ENCODE measurements around the gene SLC35A4.
"Not testable (repeated sequence)": the region's sequence is repeated elsewhere in the genome, so short reads cannot be mapped to it uniquely, and the experiment has no call there.

Gene SLC35A4

DNA sequence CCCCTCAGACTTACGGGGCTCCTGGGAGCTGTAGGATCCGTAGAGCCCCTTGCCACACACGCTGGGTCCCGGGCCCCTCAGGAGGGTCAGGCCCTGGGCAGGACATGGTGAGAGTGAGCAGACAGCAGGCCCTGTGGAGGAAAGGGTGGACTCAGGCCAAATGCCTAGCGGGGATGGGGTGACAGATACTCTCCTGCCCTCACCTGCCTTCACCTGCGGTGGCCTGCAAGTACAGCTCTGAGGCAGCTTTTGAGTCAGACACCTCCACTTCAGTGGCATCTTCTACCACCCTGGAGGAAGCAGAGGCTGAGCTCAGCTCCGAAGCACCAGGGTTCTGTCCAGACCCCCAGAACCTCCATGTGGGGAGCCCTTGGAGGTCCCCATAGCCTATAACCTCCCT lies 26.2 kb downstream of the SLC35A4 start:
- no peak for DNase-seq (ENCODE audit: low spot score)

DNA sequence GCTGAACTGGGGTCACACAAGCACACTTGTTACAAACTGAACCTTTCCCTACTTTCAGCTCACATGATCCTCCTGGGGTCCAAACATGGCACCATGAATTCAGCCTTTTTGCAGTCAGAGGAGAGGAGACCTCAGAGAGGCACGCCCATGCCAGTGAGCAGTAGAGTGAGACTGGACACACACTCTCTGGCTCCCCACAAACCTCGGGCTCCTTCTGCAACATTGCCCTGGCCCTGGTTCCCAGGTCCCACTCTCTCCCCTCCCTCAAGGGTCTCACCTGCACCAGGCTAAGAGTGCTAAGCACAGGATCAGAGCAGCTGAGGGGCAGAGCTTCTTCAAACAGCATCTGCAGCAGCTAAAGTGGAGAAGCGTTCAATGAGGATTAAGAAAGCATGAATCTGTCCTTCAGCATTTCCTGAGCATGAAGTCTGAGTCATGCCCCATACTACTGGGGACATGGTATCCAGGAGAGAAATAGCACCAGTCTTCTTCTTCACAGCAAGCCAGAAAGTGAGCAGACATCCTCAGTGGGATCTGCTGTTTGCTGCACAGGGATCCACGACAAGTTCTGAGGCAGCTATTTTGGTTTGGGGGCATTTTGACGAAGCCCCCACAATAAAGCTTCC lies 27.2 kb downstream of the SLC35A4 start:
- no peak for DNase-seq (ENCODE audit: low spot score)

DNA sequence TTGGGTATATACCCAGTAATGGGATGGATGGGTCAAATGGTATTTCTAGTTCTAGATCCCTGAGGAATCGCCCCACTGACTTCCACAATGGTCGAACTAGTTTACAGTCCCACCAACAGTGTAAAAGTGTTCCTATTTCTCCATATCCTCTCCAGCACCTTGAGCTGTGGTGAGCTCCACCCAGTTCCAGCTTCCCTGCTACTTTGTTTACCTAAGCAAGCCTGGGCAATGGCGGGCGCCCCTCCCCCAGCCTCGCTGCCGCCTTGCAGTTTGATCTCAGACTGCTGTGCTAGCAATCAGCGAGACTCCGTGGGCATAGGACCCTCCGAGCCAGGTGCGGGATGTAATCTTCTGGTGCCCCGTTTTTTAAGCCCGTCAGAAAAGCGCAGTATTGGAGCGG lies 28.4 kb downstream of the SLC35A4 start:
- DNase-seq (ENCODE audit: low spot score) = not testable (repeated sequence)

DNA sequence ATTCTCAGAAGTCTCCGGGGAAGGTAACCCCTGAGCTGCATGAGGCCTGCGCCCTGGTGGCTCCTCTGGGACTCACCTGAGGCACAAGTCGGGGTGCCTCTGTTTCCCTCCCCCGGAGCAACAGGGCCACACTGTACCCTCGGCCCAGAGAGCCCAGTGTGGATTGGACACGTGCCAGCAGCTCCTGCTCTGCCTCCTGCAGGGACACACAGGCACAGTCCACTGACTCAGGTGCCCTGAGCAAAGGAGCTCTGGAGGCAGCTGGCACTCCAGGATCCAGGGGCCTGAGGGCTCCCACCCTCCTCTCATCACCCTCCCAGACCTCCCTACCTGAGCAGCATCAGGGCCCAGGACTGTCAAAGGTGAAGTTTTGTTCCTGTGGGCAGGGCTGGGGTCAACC lies 29.5 kb downstream of the SLC35A4 start:
- no peak for DNase-seq (ENCODE audit: low spot score)

DNA sequence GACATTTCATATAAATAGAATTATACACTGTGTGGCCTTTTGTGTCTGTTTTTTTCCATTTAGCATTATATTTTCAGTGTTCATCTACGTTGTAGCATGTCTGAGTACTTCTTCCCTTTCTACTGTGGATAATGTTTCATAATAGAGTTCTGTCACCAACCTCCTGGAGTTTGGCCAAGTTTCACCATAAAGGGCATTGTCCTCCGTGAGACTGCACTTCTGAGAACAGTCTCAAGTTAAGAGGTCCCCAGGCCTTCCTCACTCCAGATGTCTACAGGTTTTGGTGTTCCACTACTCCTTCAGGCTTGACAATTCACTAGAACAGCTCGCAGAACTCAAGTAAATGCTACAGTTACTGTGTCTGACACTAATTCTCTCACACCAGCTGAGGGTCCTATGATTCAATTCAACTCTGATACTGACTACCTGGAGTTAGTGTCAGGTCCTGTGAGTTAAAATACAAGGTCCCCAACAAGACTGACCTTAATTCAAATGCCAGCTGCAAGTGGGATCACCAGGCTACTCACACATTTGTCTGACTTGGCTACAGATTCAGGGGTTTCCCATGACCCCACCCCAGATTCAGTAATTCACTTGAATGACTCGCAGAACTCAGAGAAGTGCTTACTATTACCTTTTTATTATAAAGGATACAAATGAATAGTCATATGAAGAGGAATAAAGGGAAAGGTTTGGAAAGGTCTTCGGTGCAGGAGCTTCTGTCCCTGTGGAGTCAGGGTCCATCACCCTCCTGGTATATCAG lies 31.1 kb downstream of the SLC35A4 start:
- DNase-seq (ENCODE audit: low spot score) = peak; percentile 90

DNA sequence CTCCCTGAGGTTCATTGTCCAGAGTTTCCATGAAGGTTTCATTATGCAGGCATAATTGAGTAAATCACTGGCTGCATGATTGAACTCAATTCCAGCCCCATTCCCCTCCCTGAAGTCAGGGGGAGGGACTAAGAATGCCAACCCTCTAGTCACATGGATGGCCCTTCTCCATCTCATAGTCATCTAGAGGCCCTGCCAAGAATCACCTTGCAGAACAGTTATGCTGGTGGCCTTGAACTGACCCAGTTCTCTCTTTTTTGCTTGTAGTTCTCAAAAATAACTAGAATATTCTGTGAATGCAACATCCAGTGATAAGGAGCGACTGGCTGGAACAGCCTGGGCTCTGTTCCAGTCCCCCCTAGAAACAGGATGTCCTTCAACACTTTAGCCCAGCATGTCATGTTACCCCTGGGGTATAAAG lies 31.7 kb downstream of the SLC35A4 start:
- DNase-seq (ENCODE audit: low spot score) = peak; percentile 77

DNA sequence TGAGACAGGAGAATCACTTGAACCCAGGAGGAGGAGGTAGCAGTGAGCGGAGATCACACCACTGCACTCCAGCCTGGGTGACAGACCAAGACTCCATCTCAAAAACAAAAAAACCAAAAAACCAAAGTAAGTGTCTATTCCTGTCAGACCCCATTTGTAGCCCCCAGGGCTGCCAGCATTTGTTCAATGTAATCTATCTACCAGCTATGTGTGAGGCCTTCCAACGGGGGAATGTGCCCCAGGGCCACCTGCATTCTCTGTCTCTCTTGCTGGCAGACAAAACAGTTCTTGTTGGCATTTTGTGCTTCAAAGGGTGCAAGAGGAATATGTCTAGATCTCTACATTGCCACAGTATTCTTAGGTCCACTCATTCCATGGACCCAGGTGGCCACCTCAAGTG lies 34.2 kb downstream of the SLC35A4 start:
- DNase-seq (ENCODE audit: low spot score) = no peak

DNA sequence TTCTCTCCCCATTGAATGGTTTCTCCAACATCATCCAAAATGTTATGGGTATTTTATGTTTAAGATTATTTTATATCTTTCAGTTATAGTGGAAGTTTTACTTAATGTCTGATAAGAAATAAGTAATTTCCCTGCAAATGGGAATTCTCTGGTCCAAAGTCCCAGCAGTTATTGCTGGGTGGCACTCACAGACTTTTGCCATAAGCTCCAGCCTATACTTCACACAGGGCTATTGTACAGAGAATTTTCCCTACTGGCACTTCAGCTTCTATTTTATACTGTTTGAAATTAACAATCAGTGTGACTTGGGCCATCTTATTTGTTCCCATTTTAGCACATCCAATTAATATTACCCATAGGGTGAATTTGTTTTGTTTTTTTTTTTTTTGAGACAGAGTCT lies 35.5 kb downstream of the SLC35A4 start:
- DNase-seq (ENCODE audit: low spot score) = no peak

DNA sequence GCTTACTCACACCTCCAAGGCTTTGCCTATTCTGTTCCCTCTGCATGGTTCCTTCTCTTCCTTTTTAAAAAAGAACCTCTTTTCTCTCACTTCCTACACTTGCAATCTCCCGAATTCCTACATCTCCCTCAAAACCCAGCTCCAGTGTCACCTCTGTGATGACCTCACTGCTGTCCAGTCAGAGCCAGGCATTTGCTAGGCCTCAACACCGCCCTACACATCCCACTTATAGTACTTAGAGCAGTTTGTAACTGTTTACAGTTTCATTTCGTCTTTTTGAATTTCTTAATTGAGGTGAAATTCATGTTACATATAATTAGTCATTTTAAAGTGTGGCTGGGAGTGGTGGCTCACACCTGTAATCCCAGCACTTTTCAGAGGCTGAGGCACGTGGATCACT lies 37.5 kb downstream of the SLC35A4 start:
- DNase-seq (ENCODE audit: low spot score) = no peak

DNA sequence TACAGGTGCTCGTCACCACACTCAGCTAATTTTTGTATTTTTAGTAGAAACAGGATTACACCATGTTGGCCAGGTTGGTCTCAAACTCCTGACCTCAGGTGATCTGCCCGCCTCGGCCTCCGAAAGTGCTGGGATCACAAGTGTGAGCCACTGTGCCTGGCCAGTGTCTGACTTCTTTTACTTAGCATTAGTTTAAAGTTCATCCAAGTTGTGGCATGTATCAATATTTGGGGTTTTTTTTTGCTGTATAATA lies 38.7 kb downstream of the SLC35A4 start:
- DNase-seq (ENCODE audit: low spot score) = not testable (repeated sequence)

DNA sequence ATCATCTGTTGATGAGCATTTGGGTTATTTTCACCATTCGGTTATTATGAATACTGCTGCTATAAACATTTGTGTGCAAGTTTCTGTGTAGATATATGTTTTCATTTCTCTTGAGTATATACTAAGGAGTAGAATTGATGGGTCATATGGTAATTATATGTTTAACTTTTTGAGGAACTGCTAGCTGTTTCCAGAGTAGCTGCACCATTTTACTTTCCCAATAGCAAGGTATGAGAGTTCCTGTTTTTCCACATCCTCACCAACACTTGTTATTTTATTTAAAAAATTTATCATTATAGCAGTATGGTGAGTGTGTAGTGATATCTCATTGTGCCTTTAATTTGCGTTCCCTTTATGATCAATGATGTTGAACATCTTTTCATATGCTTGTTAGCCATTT lies 39.1 kb downstream of the SLC35A4 start:
- no peak for DNase-seq (ENCODE audit: low spot score)

DNA sequence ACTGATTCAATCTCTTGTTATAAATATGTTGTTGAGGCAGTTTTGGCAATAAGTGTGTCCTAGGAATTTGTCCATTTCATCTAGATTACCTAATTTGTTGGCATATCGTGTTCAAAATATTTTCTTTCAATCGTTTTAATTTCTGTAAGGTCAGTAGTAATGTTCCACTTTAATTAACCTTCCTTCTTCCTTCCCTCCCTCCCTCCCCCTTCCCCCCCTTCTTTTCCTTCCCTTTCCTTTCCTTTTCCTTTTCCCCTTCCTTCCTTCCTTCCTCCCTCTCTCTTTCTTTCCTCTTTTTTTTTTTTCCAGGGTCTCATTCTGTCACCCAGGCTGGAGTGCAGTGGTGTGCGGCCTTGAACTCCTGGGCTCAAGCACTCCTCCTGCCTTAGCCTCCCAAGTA lies 41.3 kb downstream of the SLC35A4 start:
- no peak for DNase-seq (ENCODE audit: low spot score)

DNA sequence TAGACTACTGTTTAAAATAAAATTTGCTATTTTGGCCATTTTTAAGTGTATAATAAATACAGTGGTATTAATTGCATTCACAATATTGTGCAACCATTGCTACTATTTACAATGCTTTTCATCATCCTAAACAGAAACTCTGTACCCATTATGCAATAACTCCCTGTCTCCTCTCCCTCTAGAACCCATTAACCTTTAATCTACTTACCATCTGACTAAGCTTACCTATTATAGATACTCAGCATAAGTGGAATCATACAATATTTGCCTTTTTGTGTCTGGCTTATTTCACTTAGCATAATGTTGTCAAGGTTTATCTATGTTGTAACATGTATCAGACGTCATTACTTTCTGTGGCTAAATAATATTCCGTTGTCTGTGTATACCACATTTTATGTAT lies 42.4 kb downstream of the SLC35A4 start:
- no peak for DNase-seq (ENCODE audit: low spot score)

DNA sequence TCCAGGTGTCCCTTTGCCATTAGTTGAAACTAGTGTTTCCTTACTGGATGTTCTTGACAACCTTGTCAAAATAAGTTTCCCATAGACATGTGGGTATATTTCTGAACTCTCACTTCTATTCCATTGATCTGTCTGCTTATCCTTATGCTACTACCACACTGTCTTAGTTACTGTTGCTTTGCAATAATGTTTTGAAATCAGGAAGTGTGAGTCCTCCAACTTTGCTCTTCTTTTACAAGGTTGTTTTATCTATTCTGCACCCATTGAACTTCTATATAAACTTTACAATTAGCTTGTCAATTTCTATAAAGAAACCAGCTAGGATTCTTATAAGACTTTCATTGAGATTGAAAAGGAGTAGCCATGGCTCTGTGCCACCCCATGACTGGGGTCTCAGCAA lies 44.1 kb downstream of the SLC35A4 start:
- DNase-seq (ENCODE audit: low spot score) = no peak

DNA sequence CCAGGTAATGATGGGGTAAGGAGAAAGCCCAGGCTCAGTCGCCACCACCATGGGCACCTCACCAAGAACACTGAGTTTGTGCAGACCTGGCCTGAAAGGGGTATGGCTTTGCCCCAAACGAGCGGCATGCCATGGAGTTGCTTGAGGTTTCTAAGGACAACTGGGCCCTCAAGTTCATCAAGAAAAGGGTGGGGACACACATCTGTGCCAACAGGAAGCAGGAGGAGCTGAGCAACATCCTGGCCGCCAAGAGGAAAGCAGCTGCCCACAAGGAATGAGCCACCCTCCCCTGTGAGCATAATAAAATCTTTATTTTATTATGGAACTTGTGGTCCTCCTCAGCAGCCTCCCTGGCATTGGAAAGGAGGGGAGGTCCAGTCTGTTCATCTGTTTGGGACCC lies 44.5 kb downstream of the SLC35A4 start:
- no peak for DNase-seq (ENCODE audit: low spot score)

DNA sequence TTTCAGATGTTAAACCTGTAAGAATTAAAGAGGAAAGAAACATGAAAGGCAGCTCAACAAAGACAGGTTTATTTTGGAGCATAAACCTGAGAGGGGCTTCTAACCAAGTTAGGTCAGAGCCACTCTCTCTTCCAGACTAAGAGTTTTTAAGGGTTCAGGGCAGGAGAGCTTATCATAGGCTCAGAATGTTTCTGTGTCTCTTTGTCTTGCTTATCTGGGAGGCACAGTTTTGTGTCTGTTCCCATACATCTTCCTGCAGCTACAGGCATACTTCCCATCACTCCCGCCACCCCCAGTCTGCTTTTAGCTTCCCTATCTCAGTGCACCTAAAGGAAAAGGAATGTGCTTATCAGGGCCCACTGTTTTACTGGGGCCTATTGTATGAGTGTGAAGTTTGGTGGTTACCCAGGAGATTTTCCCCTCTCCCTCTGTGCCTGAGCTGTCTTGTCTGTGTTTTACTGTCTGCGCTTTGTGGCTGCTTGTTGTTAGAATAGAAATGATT lies 46.4 kb downstream of the SLC35A4 start:
- no peak for DNase-seq (ENCODE audit: low spot score)
